Gastroesophageal sphincter (tissue), 4 donors: Measurements from ENCODE around the gene DCAF5. TPM values are rescaled to one million over a fixed set of nuclear protein-coding genes. Genes with fewer than 3 reads are reported as not detected.
A peak's percentile ranks its signal among the peaks of the same experiment; 100 is the strongest.

Experiments
- ATAC-seq: fragments of 150-250 bp; one replicate; pipeline ENCODE4 v1.9.1; 2016; ENCODE audit warnings: mild to moderate bottlenecking, moderate library complexity
- H3K27ac ChIP-seq, 4 donors: fragments of 200-600 bp; sonication (generic) in 3 of 4; 1 replicate in 3 of 4; 2 replicates in 1 of 4; pipeline ENCODE4 v1.5.1; 2016 to 2019
- H3K27me3 ChIP-seq: fragments of 200-600 bp; sonication (generic); one replicate; pipeline ENCODE4 v1.5.1; 2019
- H3K36me3 ChIP-seq, 2 donors: fragments of 200-600 bp; sonication (generic); one replicate each; pipeline ENCODE4 v1.5.1; 2019; ENCODE audit warnings: control low read depth in 1 of 2
- H3K4me1 ChIP-seq, 3 donors: fragments of 200-600 bp; sonication (generic); 1 replicate in 2 of 3; 2 replicates in 1 of 3; pipeline ENCODE4 v1.5.1; 2016 to 2019; ENCODE audit warnings: control low read depth in 2 of 3
- H3K4me3 ChIP-seq, 2 donors: fragments of 200-600 bp; sonication (generic); one replicate each; pipeline ENCODE4 v1.5.1; 2019; ENCODE audit warnings: mild to moderate bottlenecking in 1 of 2, moderate library complexity in 1 of 2
- H3K9me3 ChIP-seq, 3 donors: fragments of 200-600 bp; sonication (generic); one replicate each; pipeline ENCODE4 v1.5.1; 2017 to 2019; ENCODE audit warnings: control low read depth in 2 of 3
- CTCF ChIP-seq, 4 experiments: fragments of 200-600 bp in 2 of 4; fragments of 450-650 bp in 2 of 4; sonication (generic) in 1 of 4; IDR thresholded peaks; one replicate each; pipeline ENCODE4 v1.5.1; 2017 to 2019; ENCODE audit warnings: antibody characterized with exemption in 4 of 4, mild to moderate bottlenecking in 2 of 4, moderate library complexity in 2 of 4
- EP300 ChIP-seq: sonication (generic); formaldehyde crosslinking; IDR thresholded peaks from one replicate; pipeline ENCODE4 v1.6.1; 2017; ENCODE audit warnings: antibody characterized with exemption, mild to moderate bottlenecking
- POLR2A ChIP-seq, 2 donors: fragments of 450-650 bp; IDR thresholded peaks; one replicate each; pipeline ENCODE4 v1.6.1; 2017; ENCODE audit warnings: antibody characterized with exemption in 2 of 2, mild to moderate bottlenecking in 2 of 2, moderate library complexity in 1 of 2
- POLR2AphosphoS5 ChIP-seq: sonication (generic); formaldehyde crosslinking; IDR thresholded peaks from one replicate; pipeline ENCODE4 v1.6.1; 2017; ENCODE audit warnings: antibody characterized with exemption
- WGBS, 2 donors: methylation state at CpG; one replicate each; pipeline ENCODE4 v1.1.5; 2018; ENCODE audit warnings: low coverage in 1 of 2; 5-methylcytosine and 5-hydroxymethylcytosine counted together
- small RNA-seq, 4 donors: library from RNA; depleted of rRNA; stranded (forward); fragments of <200 nt; gene quantifications; one replicate each; pipeline ENCODE3, GENCODE V24; 2016
- total RNA-seq, 4 donors: library from RNA; depleted of rRNA; stranded (reverse); fragments of >200 nt; gene quantifications; one replicate each; pipeline ENCODE4 v1.1.0, GENCODE V29; 2016

DCAF5 gene
- total RNA-seq, 4 donors from 2014 or later, result 31.0 to 63.6 (median 36.9) TPM

DNA sequence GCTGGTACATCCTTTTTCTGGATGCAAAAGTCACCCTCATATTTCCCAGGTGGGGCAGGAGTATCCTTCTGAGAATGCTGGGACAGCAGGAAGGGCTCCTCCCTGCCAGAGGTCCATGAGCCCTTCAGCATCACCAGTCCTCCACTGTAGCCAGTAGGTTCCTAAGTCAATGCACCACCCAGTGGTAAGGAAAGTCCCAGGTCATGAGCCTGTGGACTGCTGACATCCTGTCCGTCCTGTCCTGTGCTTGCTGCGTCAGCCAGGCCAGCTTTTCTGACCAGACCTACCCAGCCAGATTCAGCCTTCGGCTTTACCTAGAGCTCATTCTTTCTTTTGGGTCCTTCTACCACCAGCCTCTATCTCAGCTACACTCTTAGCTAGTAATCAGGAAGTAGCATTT, 150.8 kb downstream of the DCAF5 start:
- TF ChIP-seq POLR2A (IDR thresholded peaks at IDR 0.05), result no peak
- TF ChIP-seq CTCF (IDR thresholded peaks at IDR 0.05), result peak in 2 of 4 experiments; percentile 17 to 36
- 100% methylated on average over 1 to 2 of the region's 3 CpGs for WGBS, 2 donors
- Histone ChIP-seq H3K9me3 (no peaks in the 10 kb centered on the region), H3K36me3 (no peaks in the 10 kb centered on the region), H3K4me3 (no peak overlapping the region), H3K27me3 (no peaks in the 10 kb centered on the region), H3K27ac (no peak overlapping the region), H3K4me1 (peaks cover 0 to 18% (median 7%) of the 10 kb centered on the region in 3 donors)
- peak; percentile 31 for ATAC-seq

GRCh38 chr14:69001375-69001774, 151.5 kb downstream of the DCAF5 start:
- H3K9me3 ChIP-seq, result no peaks in the 10 kb centered on the region
- no peak for ATAC-seq
- H3K4me1 ChIP-seq, result peaks cover 0 to 18% (median 7%) of the 10 kb centered on the region in 3 donors
- no peaks in the 10 kb centered on the region for H3K27me3 ChIP-seq
- H3K4me3 ChIP-seq, result no peak overlapping the region
- 86 to 100% methylated on average over 2 of the region's 2 CpGs for WGBS, 2 donors
- no peak for TF ChIP-seq EP300
- TF ChIP-seq POLR2AphosphoS5, result no peak
- TF ChIP-seq CTCF (IDR thresholded peaks at IDR 0.05), result no peak
- no peak overlapping the region for H3K27ac ChIP-seq
- H3K36me3 ChIP-seq, result no peaks in the 10 kb centered on the region

Small RNA genes lying within 50 kb of the gene (small RNA-seq; reads per million reads assigned to genes)
- 0 reads per million in 4 donors for gene RF00019
- 0 reads per million in 4 donors for gene RPS29P1

Other genes with a start within 250 kb of the DCAF5 start
- gene ACTN1, start 173.8 kb downstream of the DCAF5 start, total RNA-seq, result 1,000 to 10,000 TPM in 2 of 4 donors, 100 to 1,000 TPM in 2; 776 to 1,910 (median 969) TPM
- gene EXD2, start 38.4 kb upstream of the DCAF5 start, total RNA-seq, result 10 to 100 TPM; 16.7 to 37.1 (median 25.8) TPM
- 10 to 100 TPM in 1 of 4 donors, 1 to 10 TPM in 3; 3.7 to 16.2 (median 6.7) TPM for gene GALNT16, start 107.0 kb upstream of the DCAF5 start, total RNA-seq
- 10 to 100 TPM; 70.2 to 89.8 (median 86.2) TPM for gene ERH, start 245.2 kb upstream of the DCAF5 start, total RNA-seq
- gene SLC39A9, start 245.6 kb upstream of the DCAF5 start, total RNA-seq, result 10 to 100 TPM; 41.5 to 47.9 (median 45.4) TPM